Immature natural killer cell (primary cell): Measurements from ENCODE around the gene APLP1. TPM values are rescaled to one million over a fixed set of nuclear protein-coding genes. Genes with fewer than 3 reads are reported as not detected.

Experiments
- DNase-seq, 3 donors: peaks; one replicate each; pipeline ENCODE4 v3.0.0; 2022; ENCODE audit warnings: mixed read lengths in 1 of 3
- H3K27ac Mint-ChIP-seq, 6 donors: one replicate each; pipeline ENCODE4 v1.8.0; 2020; ENCODE audit warnings: mixed read lengths in 6 of 6, mild to moderate bottlenecking in 5 of 6, inconsistent platforms in 4 of 6, moderate library complexity in 3 of 6
- H3K27me3 Mint-ChIP-seq, 3 donors: one replicate each; pipeline ENCODE4 v1.8.0; 2020 to 2021; ENCODE audit warnings: low read depth in 3 of 3, mild to moderate bottlenecking in 3 of 3, mixed read lengths in 3 of 3, moderate library complexity in 3 of 3, inconsistent platforms in 1 of 3
- H3K36me3 Mint-ChIP-seq, 3 donors: one replicate each; pipeline ENCODE4 v1.8.0; 2020; ENCODE audit warnings: mixed read lengths in 3 of 3, inconsistent platforms in 2 of 3, mild to moderate bottlenecking in 2 of 3
- H3K4me1 Mint-ChIP-seq, 2 donors: one replicate each; pipeline ENCODE4 v1.8.0; 2020; ENCODE audit warnings: inconsistent platforms in 2 of 2, mild to moderate bottlenecking in 2 of 2, mixed read lengths in 2 of 2, moderate library complexity in 1 of 2
- H3K4me3 Mint-ChIP-seq, 5 donors: one replicate each; pipeline ENCODE4 v1.8.0; 2020; ENCODE audit warnings: mild to moderate bottlenecking in 5 of 5, mixed read lengths in 5 of 5, inconsistent platforms in 3 of 5, moderate library complexity in 3 of 5
- H3K9me3 Mint-ChIP-seq, 6 donors: one replicate each; pipeline ENCODE4 v1.8.0; 2020; ENCODE audit warnings: mild to moderate bottlenecking in 6 of 6, mixed read lengths in 6 of 6, inconsistent platforms in 4 of 6, moderate library complexity in 3 of 6
- polyA plus RNA-seq, 3 donors: library from polyadenylated mRNA; unstranded; fragments of 300-500 nt; fragmentation: Illumina TruSeq; gene quantifications; one replicate each; pipeline ENCODE4 v1.2.3, GENCODE V29; 2021

Gene APLP1
- polyA plus RNA-seq, 3 donors from 2014 or later = 0.72 TPM; not detected in 2

DNA sequence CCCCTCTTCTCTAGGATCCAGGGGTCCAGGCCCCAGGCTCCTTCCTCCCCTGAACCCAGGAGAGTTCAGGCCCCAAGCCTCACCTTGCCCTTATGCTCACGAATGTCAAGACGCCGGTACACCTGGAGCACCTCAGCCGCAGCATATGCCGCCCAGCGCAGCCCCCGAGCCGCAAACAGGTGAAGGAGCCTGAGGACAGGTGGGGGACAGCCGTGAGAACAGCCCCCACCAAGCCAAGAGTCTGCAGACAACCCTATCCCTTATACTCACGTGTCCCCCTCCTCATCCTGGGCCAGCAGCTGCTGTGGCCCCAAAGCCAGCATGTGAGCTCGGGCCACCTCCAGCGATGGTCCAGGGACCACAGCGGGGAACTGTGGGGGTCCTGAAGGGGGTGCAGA lies 28.3 kb downstream of the APLP1 start:
- no peak for DNase-seq
- H3K27me3 Mint-ChIP-seq = peaks cover 7 to 16% (median 12%) of the 10 kb centered on the region in 3 donors
- no peaks in the 10 kb centered on the region for H3K9me3 Mint-ChIP-seq
- H3K36me3 Mint-ChIP-seq = peaks cover 8 to 17% (median 13%) of the 10 kb centered on the region in 3 donors
- peak overlapping the region in 3 of 6 donors; percentile 23 to 55 (median 39) for H3K27ac Mint-ChIP-seq
- H3K4me1 Mint-ChIP-seq = peaks cover 33 to 36% of the 10 kb centered on the region in 2 donors
- no peak overlapping the region for H3K4me3 Mint-ChIP-seq

DNA sequence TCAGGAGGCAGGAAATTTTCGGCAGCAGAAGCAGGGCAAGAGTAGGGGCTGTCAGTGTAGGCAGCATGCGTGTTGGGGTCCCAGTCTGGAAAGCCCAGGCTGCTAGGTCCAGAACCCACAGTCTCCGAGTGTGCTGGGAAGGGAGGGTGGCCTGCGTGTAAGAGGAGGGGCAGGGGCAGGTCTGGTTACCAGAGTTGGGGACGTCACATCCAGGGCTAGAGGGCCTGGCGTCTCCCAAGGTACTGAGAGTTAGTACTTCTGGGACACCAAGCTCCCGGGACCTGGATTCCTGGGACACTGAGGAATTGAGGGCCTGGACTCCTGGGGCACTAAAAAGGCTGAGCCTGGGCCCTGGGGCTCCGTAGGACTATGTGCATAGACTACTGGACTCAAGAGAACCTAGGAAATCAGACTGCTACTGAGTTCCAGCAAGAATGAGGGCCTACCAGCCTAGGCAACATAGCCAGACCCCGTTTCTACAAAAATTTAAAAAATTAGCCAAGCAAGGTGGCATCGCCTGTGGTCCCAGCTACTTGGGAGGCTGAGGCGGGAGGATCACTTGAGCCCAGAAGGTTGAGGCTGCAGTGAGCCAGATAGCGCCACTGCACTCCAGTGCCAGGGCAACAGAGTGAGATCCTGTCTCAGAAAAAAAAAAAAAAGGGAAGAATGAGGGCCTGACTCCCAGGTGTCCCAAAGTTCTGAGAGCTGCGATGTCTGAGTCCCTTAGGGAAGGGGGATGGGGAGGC lies 29.5 kb downstream of the APLP1 start:
- H3K9me3 Mint-ChIP-seq = no peaks in the 10 kb centered on the region
- H3K27me3 Mint-ChIP-seq = peaks cover 10 to 20% (median 18%) of the 10 kb centered on the region in 3 donors
- H3K4me3 Mint-ChIP-seq = peak overlapping the region; percentile 89 to 96 (median 95)
- H3K36me3 Mint-ChIP-seq = peaks cover 4 to 12% (median 8%) of the 10 kb centered on the region in 3 donors
- DNase-seq = no peak
- peaks cover 40 to 43% of the 10 kb centered on the region in 2 donors for H3K4me1 Mint-ChIP-seq
- peak overlapping the region; percentile 81 to 98 (median 93) for H3K27ac Mint-ChIP-seq

DNA sequence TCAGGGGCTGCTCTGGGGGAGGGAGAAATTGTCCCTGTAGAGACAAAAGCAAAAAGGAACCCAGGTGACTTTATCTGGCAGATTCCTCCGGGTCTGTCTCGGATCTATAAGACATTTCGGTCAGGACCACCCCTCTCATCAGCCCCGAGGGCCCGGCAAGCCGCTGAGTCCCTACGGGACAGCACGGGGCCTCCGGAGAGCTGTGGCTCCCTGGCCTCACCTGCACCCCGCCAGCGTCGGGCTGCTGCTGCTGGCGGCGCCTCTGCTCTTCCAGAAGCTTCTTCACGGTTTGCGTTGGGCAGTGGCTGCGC lies 30.1 kb downstream of the APLP1 start:
- Mint-ChIP-seq H3K4me1 (peaks cover 41 to 46% of the 10 kb centered on the region in 2 donors), H3K27me3 (peaks cover 11 to 26% (median 22%) of the 10 kb centered on the region in 3 donors), H3K4me3 (peak overlapping the region; percentile 89 to 96 (median 95)), H3K36me3 (peaks cover 4 to 12% (median 6%) of the 10 kb centered on the region in 3 donors), H3K27ac (peak overlapping the region; percentile 95 to 99 (median 98)), H3K9me3 (no peaks in the 10 kb centered on the region)
- no peak for DNase-seq

DNA sequence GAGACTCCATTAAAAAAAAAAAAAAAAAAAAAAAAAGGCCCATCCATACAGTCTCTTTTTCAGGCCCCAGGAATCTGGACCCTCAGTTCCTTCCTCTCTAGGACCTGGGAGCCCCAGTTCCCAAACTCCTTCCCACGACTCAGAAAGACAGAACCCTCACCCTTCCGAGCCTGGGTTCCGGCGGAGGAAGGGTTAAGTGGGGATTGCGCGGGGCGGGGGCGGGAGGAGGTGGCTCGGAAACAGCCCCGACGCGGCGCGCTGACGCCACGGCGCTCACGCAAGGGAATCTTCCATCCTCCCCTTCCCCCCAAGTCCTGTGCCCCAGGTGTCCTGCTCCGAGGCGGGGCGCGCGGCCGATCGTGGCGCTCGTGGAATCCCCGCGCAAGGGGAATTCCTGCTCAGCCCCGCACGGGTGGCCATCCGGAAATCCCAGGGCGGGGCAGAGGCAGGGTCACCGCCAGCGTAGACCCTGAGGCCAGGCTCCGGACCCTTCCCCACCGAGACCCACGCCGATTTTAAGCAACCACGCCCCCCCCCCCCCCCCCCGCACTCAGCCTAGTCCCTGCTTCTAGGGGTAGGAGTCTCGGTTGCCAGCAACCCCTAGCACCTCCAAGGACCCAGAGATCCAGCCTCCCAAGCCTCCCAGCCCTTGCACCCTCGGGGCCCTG lies 31.3 kb downstream of the APLP1 start:
- Mint-ChIP-seq H3K27me3 (peaks cover 14 to 32% (median 25%) of the 10 kb centered on the region in 3 donors), H3K4me1 (peaks cover 53 to 58% of the 10 kb centered on the region in 2 donors), H3K9me3 (no peaks in the 10 kb centered on the region), H3K4me3 (peak overlapping the region; percentile 89 to 98 (median 95)), H3K36me3 (peaks cover 6 to 21% (median 8%) of the 10 kb centered on the region in 3 donors), H3K27ac (peak overlapping the region; percentile 95 to 99 (median 98))
- peak; percentile 83 to 85 (median 85) for DNase-seq

DNA sequence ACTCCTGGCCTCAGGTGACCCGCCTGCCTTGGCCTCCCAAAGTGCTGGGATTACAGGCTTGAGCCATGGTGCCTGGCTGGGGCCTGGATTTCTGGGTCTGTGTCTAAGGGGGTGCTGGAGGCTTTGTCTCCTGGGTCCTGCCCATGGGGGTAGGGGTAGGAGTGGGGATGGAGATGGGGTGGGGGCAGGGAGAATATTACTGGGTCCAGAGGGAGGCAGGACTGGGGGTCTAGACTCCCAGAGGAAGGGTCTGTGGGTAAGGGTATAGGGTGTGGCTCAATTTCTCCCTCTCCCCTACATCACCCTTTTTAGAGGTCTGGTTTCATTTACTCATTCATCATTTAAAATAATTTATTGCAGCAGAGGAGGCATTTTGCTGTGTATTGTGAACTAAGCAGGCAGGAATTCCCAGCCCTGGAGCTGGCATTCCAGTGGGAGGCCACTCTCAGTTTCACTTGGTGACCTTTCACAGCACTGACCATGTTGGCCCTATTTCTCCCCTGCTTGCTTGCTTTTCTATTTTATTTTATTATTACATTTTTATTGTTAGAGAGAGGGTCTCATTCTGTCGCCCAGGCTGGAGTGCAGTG lies 32.8 kb downstream of the APLP1 start:
- Mint-ChIP-seq H3K27ac (peak overlapping the region; percentile 97 to 99 (median 98)), H3K4me1 (peaks cover 61 to 63% of the 10 kb centered on the region in 2 donors), H3K36me3 (peaks cover 9 to 19% (median 10%) of the 10 kb centered on the region in 3 donors), H3K9me3 (no peaks in the 10 kb centered on the region), H3K4me3 (peak overlapping the region; percentile 89 to 99 (median 96)), H3K27me3 (peaks cover 14 to 36% (median 23%) of the 10 kb centered on the region in 3 donors)
- DNase-seq = no peak

DNA sequence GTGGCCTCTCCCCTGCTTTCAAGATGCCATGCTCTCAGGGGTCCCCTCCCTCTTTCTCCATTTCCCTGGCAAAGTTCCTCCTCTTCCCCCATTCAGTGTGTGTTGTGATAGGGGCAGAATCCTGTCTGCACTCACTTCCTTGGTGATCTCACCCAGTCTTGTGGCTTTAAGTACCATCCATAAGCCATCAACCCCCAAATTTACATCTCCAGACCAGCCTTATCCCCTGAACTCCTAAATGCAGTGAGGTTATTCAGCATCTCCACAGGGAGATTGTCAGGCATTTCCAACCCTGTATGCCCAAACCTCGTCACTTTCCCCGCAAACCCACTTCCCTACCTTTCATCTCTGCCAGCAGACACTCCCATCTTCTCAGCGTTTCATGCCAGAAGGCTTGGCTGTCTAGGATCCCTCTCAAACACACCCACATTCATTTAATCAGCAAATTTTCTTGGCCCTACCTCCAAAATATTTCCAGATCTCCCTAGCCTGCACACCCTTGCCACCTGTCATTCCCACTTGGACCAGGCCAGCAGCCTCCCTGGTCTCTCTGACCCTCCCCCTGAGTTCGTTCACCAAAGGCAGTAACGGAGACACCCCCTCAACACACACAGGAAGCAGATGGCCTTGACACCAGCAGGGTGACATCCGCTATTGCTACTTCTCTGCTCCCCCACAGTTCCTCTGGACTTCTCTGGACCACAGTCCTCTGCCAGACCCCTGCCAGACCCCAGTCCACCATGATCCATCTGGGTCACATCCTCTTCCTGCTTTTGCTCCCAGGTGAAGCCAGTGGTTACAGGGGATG lies 33.7 kb downstream of the APLP1 start, which contains the start of gene HCST:
Gene HCST, plus strand, starts transcription at position 676 of the 808 bp plus-strand sequence. Its CDS starts 65 bp downstream, at position 741.
- Mint-ChIP-seq H3K4me3 (peak within 1 kb of the TSS; percentile 89 to 99 (median 96)), H3K27ac (peak within 1 kb of the TSS; percentile 97 to 99 (median 98)), H3K36me3 (peaks cover 12 to 23% (median 12%) of the 10 kb centered on the region in 3 donors), H3K9me3 (no peaks in the 10 kb centered on the region), H3K4me1 (peaks cover 69 to 72% of the 10 kb centered on the region in 2 donors), H3K27me3 (peaks cover 15 to 38% (median 23%) of the 10 kb centered on the region in 3 donors)
- DNase-seq = peak; percentile 68 to 76 (median 76)

DNA sequence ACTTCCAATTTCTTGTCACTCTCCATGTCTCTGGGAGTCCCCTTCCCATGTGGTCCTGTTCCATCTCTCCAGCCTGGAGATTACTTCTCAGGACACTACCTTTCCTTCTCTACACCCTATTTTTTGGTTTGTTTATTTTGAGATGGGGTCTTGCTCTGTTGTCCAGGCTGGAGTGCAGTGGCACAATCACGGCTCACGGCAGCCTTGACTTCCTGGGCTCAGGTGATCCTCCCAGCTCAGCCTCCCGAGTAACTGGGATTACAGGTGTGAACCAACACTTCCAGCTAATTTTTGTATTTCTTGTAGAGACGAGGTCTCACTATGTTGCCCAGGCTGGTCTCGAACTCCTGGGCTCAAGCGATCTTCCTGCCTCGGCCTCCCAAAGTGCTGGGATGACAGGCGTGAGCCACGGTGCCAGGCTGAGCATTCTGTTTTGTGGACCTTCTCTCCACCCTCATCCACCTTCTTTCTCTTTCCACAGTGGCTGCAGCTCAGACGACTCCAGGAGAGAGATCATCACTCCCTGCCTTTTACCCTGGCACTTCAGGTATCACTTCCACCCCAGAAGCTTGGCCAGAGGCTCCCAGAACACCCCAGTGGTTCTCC lies 34.6 kb downstream of the APLP1 start:
- peaks cover 13 to 29% (median 17%) of the 10 kb centered on the region in 3 donors for H3K36me3 Mint-ChIP-seq
- peak overlapping the region; percentile 89 to 99 (median 96) for H3K4me3 Mint-ChIP-seq
- H3K27ac Mint-ChIP-seq = peak overlapping the region; percentile 97 to 99 (median 98)
- peaks cover 16 to 38% (median 26%) of the 10 kb centered on the region in 3 donors for H3K27me3 Mint-ChIP-seq
- no peaks in the 10 kb centered on the region for H3K9me3 Mint-ChIP-seq
- H3K4me1 Mint-ChIP-seq = peaks cover 72 to 76% of the 10 kb centered on the region in 2 donors
- no peak for DNase-seq

DNA sequence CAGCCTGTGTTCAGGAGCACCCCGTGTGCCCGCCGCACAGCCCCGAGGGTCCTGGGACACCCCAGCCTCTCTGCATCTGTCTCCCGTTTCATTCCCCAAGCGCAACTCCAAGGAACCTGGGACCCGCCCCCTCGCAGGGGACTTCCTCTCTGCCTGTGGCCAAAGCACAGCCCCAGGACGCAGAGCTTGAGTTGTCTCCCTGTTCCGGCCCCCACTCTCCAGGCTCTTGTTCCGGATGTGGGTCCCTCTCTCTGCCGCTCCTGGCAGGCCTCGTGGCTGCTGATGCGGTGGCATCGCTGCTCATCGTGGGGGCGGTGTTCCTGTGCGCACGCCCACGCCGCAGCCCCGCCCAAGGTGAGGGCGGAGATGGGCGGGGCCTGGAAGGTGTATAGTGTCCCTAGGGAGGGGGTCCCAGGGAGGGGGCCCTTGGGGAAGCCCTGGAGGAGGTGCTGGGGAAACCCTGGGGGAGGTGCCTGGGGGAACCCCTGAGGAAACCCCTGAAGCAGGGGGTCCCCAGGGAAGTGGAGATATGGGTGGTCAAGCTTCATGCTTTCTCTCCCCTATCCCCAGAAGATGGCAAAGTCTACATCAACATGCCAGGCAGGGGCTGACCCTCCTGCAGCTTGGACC lies 35.3 kb downstream of the APLP1 start:
- peak; percentile 91 to 93 (median 92) for DNase-seq

DNA sequence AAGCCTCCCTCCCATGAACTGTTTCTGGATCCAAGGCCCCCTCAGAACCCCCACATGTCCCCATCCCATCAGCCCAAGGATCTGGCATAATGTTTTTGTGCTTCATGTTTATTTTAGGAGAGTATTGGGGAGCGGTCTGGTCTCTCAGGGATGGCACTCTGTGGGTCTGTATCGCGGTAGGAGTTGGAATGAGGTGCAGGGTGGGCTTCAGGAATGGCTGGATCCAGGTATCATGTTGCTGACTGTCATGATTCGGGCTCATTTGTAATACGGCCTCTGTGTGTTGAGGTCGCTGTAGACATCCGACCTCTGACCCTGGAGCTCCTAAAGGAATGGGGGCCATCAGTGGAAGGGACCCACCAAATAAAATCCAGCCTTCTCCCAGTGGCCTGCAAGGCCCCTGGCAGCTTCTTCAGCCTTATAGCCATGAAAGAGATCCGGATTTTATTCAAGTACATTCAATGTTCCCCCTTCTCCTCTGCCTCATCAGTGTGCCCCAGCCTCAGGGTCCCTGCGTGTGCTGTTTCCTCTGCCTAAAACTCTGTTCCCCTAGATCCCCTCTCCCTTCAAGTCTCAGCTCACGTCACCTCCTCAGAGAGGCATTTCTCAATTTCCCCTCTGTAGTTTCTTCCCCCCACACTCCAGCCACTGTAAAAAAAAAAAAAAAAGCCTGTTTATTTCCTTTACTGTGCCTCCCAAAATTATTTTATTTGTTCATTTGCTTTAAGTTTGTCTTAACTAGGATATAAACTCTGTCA lies 36.1 kb downstream of the APLP1 start:
- Mint-ChIP-seq H3K27ac (peak overlapping the region; percentile 97 to 99 (median 98)), H3K27me3 (peaks cover 14 to 36% (median 18%) of the 10 kb centered on the region in 3 donors), H3K4me1 (peaks cover 75 to 83% of the 10 kb centered on the region in 2 donors), H3K36me3 (peaks cover 13 to 29% (median 17%) of the 10 kb centered on the region in 3 donors), H3K9me3 (no peaks in the 10 kb centered on the region), H3K4me3 (peak overlapping the region; percentile 69 to 98 (median 95))
- no peak for DNase-seq

More for the DNA sequence above, 35.3 kb downstream of the APLP1 start:
- Mint-ChIP-seq H3K27me3 (peaks cover 19 to 36% (median 25%) of the 10 kb centered on the region in 3 donors), H3K36me3 (peaks cover 13 to 29% (median 17%) of the 10 kb centered on the region in 3 donors), H3K27ac (peak overlapping the region; percentile 97 to 99 (median 98)), H3K9me3 (no peaks in the 10 kb centered on the region), H3K4me1 (peaks cover 72 to 79% of the 10 kb centered on the region in 2 donors), H3K4me3 (peak overlapping the region; percentile 89 to 99 (median 96))

DNA sequence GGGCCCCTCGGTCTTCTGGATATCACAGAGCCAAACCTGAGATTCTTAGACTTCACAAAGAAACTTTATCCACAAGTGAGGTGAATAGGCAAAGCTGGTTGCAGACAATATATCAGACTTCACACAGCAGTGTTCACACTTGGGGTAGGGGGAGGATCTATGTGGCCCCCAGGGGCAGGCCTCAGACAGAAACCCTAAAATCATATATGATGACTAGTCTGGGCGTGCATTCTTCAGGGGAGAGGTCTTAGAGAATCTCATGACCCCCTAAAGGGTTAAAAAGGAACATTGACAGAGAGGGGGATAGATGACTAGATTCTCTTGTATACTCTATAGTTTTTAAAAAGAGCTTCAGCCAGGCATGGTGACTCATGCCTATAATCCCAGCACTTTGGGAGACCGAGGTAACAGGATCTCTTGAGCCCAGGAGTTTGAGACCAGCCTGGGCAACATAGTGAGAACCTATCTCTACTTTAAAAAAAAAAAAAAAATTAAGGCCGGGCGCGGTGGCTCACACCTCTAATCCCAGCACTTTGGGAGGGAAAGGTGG lies 36.9 kb downstream of the APLP1 start:
- peak in 1 of 3 donors; percentile 13 for DNase-seq
- peak overlapping the region; percentile 69 to 98 (median 95) for H3K4me3 Mint-ChIP-seq
- peaks cover 81 to 87% of the 10 kb centered on the region in 2 donors for H3K4me1 Mint-ChIP-seq
- no peaks in the 10 kb centered on the region for H3K9me3 Mint-ChIP-seq
- peak overlapping the region; percentile 97 to 99 (median 98) for H3K27ac Mint-ChIP-seq
- H3K27me3 Mint-ChIP-seq = peaks cover 12 to 30% (median 16%) of the 10 kb centered on the region in 3 donors
- peaks cover 13 to 29% (median 17%) of the 10 kb centered on the region in 3 donors for H3K36me3 Mint-ChIP-seq

DNA sequence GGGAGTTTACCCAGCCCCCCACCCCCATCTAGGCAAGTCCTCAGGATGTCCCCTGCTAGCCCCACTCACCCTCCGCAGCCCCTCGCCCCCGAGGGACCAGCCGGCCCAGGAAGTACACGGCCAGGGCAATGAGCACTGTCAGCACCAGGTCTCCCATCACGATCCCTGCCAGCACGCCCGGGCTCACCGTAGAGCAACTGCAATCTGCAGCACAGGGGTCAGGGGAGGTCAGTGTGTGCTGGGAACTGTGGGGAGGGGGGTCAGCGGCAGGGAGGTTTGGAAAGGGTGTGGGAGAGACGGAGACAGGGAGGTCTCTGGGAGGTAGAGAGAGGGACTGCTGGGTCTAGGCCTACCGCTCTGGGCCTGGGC lies 39.0 kb downstream of the APLP1 start:
- Mint-ChIP-seq H3K36me3 (peaks cover 13 to 29% (median 17%) of the 10 kb centered on the region in 3 donors), H3K4me3 (peak overlapping the region; percentile 95 to 99 (median 98)), H3K27me3 (peaks cover 9 to 22% (median 11%) of the 10 kb centered on the region in 3 donors), H3K4me1 (peaks cover 67 to 68% of the 10 kb centered on the region in 2 donors), H3K27ac (peak overlapping the region; percentile 94 to 100 (median 98)), H3K9me3 (no peaks in the 10 kb centered on the region)
- peak in 1 of 3 donors; percentile 19 for DNase-seq
